ENCODE data around the gene NR2E3.

DNA sequence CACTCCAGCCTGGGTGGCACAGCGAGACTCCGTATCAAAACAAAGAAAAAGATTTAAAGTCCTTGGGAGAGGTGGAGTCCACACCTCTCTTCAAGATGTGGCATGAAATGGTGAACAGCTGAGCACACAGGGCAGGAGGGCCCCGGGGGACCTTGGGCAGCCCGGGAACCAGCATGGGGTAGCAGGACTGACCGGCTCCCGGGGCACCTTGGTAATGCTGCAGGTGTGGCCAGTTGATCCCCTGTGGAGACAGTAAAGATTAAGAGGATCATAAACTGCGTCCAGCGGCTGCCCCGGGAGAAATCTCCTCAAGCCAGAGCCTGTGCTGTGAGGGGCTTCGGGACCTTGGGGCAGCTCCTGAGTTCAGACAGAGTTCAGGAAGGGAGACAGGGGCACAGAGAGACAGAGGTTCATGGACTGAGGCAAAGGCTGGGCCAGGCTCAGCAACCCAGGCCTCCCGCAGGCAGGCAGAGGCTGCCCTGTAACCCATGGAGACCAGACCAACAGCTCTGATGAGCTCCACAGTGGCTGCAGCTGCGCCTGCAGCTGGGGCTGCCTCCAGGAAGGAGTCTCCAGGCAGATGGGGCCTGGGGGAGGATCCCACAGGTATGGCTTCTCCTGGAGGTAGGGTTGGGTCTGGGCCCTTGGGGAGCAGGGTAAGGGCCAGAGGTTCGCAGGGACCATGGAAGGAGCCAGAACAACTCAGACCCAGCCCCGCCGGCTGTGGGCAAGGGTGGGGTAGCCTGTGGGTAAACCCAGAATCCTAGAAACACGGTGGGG lies at the start of gene NR2E3:
- TF ChIP-seq CTCF (IDR thresholded peaks at IDR 0.05; ENCODE audit: low read depth, low read length, poor library complexity, severe bottlenecking) (no peak), EZH2phosphoT487 (IDR thresholded peaks at IDR 0.05; ENCODE audit: borderline replicate concordance, low read length) (no peak)

Measured in DOHH2 (cell line).